ENCODE results near the gene TRAF2.

TRAF2 gene

GRCh38 chr9:136964833-136965422 lies 78.6 kb downstream of the TRAF2 start:
- DNase-seq = no peak

DNA sequence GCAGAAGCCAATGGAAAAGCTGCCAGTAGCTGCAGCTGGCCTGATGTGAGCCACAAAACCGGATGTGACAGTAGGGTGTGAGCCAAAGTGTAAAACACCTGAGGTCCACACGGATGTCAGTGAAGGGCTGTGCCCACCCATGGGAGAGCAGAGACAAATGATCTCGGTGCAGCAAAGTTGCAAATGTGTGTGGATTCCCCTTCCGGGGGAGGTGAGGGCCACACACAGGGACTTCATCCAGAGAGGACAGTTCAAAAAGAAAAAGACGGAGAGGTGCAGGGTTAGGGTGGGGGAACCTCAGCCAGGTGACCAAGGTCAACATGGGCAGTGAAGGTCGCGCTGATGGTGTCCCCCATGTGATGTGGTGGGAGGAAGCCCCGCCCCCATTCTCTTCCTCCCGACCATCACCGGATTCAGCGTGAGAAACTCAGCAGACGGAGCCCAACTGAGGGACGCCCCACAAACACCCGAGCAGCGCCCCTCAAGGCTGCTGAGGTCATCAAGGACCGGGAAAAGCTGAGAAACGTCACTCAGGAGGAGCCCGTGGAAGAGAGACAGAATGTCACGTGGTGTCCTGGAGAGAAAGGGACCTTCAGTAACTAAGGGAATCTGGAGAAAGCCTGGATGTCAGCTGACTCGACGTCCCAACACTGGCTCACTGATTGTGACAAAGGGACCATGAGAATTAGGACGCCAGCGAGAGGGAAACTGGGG lies 79.6 kb downstream of the TRAF2 start:
- DNase-seq = no peak

- DNase-seq = no peak
These were observed 82.2 kb downstream of the TRAF2 start for GRCh38 chr9:136968333-136969127.

DNA sequence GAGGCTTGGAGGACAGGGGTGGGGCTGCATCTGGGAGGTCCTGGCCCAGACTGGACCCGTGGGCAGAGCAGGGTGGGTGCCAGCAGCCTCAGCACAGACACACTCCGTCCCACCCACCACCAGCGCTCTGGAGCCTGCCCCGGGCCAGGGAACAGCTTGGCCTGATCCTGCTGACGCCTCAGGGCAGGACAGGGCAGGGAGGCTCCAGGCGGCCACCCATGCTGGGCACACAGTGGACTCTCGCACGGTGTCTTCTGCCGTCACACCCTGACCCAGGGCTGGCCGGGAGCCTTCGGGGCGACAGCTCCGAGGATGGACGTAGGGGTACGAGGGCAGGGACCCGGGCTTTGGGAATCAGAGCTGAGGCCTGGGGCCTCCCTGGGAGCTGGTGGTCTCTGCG lies 82.8 kb downstream of the TRAF2 start:
- no peak for DNase-seq

DNA sequence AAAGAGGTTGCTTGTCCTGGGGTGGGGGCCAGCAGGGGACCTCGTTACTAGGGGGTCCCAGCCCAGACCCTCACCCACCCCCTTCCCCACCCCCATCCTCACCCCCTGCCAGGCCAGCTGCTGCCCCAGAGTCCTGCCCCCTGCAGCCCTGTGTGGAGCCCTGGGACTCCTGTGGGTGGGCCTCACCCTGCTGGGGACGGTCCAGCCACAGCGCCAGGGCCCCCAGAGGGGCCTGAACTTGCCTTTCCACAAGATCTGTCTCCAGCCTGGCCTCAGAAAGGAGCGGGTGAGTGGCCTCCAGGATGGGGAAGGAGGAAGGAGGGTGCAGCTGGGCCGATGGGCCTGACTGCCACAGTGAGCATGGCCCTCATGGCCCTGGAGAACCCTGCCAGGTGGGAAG lies 83.5 kb downstream of the TRAF2 start:
- DNase-seq = no peak

- no peak for DNase-seq
These were observed 84.0 kb downstream of the TRAF2 start for GRCh38 chr9:136970361-136970760.

DNA sequence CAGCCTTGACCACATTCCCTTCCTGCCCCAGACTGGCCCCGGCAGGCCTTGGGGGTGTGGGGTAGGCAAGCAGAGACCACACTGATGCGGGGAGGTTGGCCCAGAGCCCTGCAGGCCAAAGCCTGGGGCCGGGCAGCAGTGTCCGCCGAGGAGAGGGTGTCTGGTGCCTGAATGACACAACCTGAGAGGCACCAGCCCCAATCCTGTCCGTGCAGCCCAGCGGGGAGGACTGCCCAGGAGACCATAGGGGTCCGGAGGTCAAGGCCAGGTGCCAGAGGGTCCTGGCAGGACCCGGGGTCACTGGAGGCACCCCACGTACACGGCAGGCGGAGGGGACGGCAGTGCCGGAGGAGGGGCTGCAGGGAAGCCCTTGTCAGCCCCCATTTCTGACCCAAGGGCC lies 85.4 kb downstream of the TRAF2 start:
- no peak for DNase-seq

GRCh38 chr9:136972335-136972734 lies 86.0 kb downstream of the TRAF2 start:
- DNase-seq = no peak

- no peak for DNase-seq
These were observed 86.4 kb downstream of the TRAF2 start for GRCh38 chr9:136972743-136973142.

GRCh38 chr9:136973618-136974617 lies 87.6 kb downstream of the TRAF2 start:
- DNase-seq = no peak

GRCh38 chr9:136974817-136975535 lies 88.7 kb downstream of the TRAF2 start:
- DNase-seq = no peak

DNA sequence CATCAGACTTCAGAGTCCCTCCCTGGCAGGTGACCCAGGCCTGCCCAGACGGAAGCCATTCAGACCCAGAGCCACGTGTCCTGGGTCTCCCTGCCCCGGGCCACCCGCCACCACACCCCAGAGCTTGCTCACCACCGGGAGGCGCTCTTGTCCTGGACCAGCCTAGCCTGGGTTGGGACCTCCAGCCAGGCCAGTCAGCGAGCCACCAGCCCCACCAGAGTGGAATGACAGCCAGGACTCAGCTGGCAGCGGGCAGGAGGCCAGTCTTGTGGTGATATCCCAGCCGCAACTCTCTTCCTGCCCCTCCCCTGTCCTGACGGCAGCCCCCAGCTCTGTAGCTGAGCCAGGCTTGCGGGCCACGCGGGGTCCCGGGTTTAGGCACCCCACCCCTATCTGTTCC lies 89.3 kb downstream of the TRAF2 start:
- DNase-seq = no peak
